ENCODE results near the gene DUSP1.

The DUSP1 gene

GRCh38 chr5:172723508-172723907 is 47.5 kb downstream of the DUSP1 start:
- no peak for DNase-seq

DNA sequence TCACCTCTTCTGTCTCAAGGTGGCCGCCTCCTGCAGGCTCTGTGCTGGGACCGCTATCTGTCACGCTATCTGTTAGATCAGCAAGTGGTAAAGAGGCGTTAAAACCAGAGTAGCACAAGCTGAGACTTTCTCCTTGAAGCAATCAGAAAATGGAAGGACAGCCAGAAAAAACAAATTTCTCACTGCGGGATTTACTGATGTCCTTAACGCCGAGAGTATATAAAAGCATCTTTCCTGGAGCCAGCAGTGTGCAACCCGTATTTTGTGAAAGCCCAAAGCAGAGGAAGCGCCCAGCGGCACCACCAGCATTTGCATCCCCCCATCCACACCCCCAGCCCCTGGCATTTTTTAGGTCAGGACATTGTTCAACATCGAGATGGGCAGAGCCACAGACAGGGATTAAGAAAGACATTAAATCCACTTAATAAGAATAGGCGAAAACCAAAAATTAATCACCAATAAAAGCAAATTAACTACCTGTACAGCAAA is 48.6 kb downstream of the DUSP1 start:
- no peak for DNase-seq

GRCh38 chr5:172721455-172722326 is 49.3 kb downstream of the DUSP1 start:
- DNase-seq = no peak

DNA sequence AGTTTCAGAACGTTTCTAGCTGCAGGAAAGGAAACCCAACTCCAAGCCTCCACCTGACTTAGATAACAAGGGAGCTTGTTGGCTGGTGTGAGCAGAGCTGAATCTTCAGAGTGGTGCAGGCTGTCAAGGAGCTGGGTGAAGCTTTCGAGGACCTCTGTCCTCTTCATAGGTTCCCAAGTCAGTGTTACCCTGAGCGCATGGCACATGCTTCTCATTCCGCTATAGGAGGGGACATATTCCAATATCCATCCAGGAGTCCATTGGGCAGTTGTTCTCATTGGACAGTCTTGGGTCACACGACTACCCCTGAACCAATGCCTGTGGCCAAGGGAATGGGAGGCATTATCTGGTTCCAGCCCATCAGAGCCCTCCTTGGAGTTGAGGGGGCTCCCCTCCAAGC is 50.3 kb downstream of the DUSP1 start:
- DNase-seq = no peak

GRCh38 chr5:172719211-172719610 is 51.8 kb downstream of the DUSP1 start:
- no peak for DNase-seq

DNA sequence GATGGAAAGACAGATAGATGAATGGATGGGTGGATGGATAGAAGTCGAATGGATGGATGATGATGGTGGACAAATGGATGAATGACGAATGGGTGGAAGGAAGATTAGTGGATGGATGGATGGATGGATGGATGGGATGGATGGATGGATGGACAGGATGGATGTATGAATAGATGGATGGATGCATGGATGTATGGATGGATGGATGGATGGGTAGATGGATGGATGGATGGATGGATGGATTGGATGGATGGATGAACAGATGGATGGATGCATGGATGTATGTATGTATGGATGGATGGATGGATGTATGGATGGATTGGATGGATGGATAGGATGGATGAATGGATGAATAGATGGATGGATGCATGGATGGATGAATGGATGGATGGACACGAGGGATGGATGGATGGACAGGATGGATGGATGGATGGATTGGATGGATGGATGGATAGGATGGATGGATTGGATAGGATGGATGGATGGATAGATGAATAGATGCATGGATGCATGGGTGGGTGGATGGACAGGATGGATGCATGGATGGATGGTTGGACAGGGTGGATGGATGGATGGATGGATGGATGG is 52.4 kb downstream of the DUSP1 start:
- no peak for DNase-seq

All from COR-L47 (cell line).